GM12878 (cell line): ENCODE data around the gene UBC. TPM values are rescaled to one million over a fixed set of nuclear protein-coding genes. Genes with fewer than 3 reads are reported as not detected.

Experiments
- JUND ChIP-seq: IDR thresholded peaks from 2 replicates; pipeline ENCODE4 v1.6.1; 2012; ENCODE audit warnings: low read depth, mild to moderate bottlenecking, low read length, improper control_type of control experiment, moderate library complexity
- microRNA-seq: library from miRNA; unstranded; fragments of <30 nt; microRNA quantifications from one replicate; pipeline ENCODE4, GENCODE V29; 2018
- polyA plus RNA-seq, 11 experiments: library from polyadenylated mRNA; depleted of rRNA in 4 of 11; unstranded in 6 of 11; stranded (reverse) in 5 of 11; fragments of >200 nt; fragmentation: Nextera tagmentation in 4 of 11; fragmentation: Illumina TruSeq in 1 of 11; extraction: Ambion mirVana in 4 of 11; extraction: Trizol in 1 of 11; gene quantifications; 1 replicate in 1 of 11; 2 replicates in 10 of 11; pipeline versions ENCODE4 v1.2.1 to v1.2.3, GENCODE V29; 2011 to 2016; ENCODE audit warnings: inconsistent platforms in 2 of 11, missing spikeins in 2 of 11, low read depth in 1 of 11
- small RNA-seq: library from RNA; depleted of rRNA; stranded (forward); fragments of <200 nt; gene quantifications from one replicate; pipeline ENCODE3, GENCODE V24; 2014
- total RNA-seq, 4 experiments: library from RNA; depleted of rRNA in 3 of 4; stranded (reverse); fragments of >200 nt in 3 of 4; fragmentation: Illumina TruSeq in 1 of 4; extraction: Trizol in 1 of 4; gene quantifications; 2 replicates each; pipeline versions ENCODE4 v1.2.1 to v1.2.3, GENCODE V29; 2013 to 2021
- TF ChIP-seq, protein P1 (sequence below): IDR thresholded peaks from 2 replicates; pipeline ENCODE4 v1.6.1; 2011; ENCODE audit warnings: borderline replicate concordance, low read depth, mild to moderate bottlenecking, moderate library complexity, mixed read lengths, low read length; ENCODE audit not compliant: insufficient read depth; ENCODE audit errors: extremely low read length

The UBC gene
- total and polyA plus RNA-seq, 10 of the 15 experiments (the other 5 are each of a cell fraction or from before 2014, with no cell fraction given): 653 to 1,666 (median 874) TPM

DNA sequence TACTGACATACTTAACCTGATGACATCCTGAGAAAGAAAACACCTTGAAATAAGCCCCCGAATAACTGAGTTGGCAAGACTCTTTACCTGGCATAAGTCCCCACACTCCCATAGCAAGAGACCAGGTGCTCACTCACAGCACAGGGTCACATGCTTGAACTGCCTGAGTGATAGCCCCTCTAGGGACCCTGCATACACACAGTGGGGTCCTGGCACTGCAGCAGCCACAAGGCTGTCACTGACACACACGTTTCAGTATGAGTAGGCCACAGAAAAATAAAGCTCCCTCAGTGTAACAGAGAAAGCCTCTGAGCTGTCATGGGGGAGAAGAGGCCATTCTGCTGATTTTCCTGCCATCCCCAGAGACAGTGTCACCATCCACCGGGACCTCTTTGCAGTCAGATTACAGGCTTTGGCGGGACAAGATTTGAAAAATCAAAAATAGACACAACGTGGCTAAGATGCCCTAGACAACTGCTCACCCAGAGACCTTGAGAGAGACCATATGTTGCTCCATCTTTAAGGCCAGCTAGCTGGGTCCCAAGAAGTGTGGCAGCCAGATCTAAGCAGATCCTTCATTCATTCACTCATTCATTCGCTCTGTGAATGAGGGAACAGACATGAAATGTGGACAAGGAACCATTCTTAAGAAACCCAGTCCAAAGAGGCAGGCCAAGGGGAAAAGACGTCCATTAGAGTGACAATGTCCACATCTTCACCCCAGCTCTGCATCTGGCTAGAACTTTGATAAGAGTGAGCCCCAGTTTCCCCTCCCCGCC is 52.4 kb downstream of the UBC start (continued):
- TF ChIP-seq, protein P1, sequence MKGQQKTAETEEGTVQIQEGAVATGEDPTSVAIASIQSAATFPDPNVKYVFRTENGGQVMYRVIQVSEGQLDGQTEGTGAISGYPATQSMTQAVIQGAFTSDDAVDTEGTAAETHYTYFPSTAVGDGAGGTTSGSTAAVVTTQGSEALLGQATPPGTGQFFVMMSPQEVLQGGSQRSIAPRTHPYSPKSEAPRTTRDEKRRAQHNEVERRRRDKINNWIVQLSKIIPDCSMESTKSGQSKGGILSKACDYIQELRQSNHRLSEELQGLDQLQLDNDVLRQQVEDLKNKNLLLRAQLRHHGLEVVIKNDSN: no peak
- 0 out of 2 replicates have a peak, but pooled peaks have one; percentile 44 for TF ChIP-seq JUND

Small RNAs within 50 kb of the gene (microRNA-seq; reads per million reads assigned to microRNA genes)
- 0.75 reads per million for gene MIR5188

Small RNAs within 50 kb of the gene (small RNA-seq; reads per million reads assigned to genes)
- gene MIR5188 (0.16 reads per million), gene RNU6-927P (not detected)

Other genes with a start within 250 kb of the UBC start
- 46.5 and 51.4 TPM in 2 replicates for gene SCARB1, start 50.8 kb downstream of the UBC start, total RNA-seq (2014; rRNA removed)
- 27.9 and 29.9 TPM in 2 replicates for gene SCARB1, start 50.8 kb downstream of the UBC start, total RNA-seq (2014; rRNA removed; fragmentation: Illumina TruSeq; extraction: Trizol)
- 102 and 104 TPM in 2 replicates for gene SCARB1, start 50.8 kb downstream of the UBC start, total RNA-seq (2021)
- 50.6 and 89.3 TPM in 2 replicates for gene SCARB1, start 50.8 kb downstream of the UBC start, polyA plus RNA-seq (2011; rRNA removed)
- 66.0 and 78.8 TPM in 2 replicates for gene SCARB1, start 50.8 kb downstream of the UBC start, polyA plus RNA-seq (2014; fragmentation: Illumina TruSeq; extraction: Trizol)
- gene SCARB1, start 50.8 kb downstream of the UBC start, polyA plus RNA-seq (2014; fragmentation: Nextera tagmentation; extraction: Ambion mirVana): 1 to 10 TPM in 1 of 2 experiments, under 1 TPM in 1; 0.34 to 3.3 TPM
- gene SCARB1, start 50.8 kb downstream of the UBC start, polyA plus RNA-seq (2014; rRNA removed): 81.4 and 89.5 TPM in 2 replicates
- 10 to 100 TPM; 62.8 to 63.3 TPM for gene SCARB1, start 50.8 kb downstream of the UBC start, polyA plus RNA-seq (2016; fragmentation: Nextera tagmentation; extraction: Ambion mirVana)
- 29.0 and 32.5 TPM in 2 replicates for gene DHX37, start 74.5 kb upstream of the UBC start, total RNA-seq (2014; rRNA removed)
- 12.8 and 15.5 TPM in 2 replicates for gene DHX37, start 74.5 kb upstream of the UBC start, total RNA-seq (2014; rRNA removed; fragmentation: Illumina TruSeq; extraction: Trizol)
- 40.7 and 45.5 TPM in 2 replicates for gene DHX37, start 74.5 kb upstream of the UBC start, total RNA-seq (2021)
- gene DHX37, start 74.5 kb upstream of the UBC start, polyA plus RNA-seq (2011; rRNA removed): 4.4 and 11.8 TPM in 2 replicates
- 4.5 and 12.5 TPM in 2 replicates for gene DHX37, start 74.5 kb upstream of the UBC start, polyA plus RNA-seq (2014; fragmentation: Illumina TruSeq; extraction: Trizol)
- under 1 TPM; 0.21 to 0.84 TPM for gene DHX37, start 74.5 kb upstream of the UBC start, polyA plus RNA-seq (2014; fragmentation: Nextera tagmentation; extraction: Ambion mirVana)
- 24.3 and 28.5 TPM in 2 replicates for gene DHX37, start 74.5 kb upstream of the UBC start, polyA plus RNA-seq (2014; rRNA removed)
- 10 to 100 TPM; 29.9 to 31.5 TPM for gene DHX37, start 74.5 kb upstream of the UBC start, polyA plus RNA-seq (2016; fragmentation: Nextera tagmentation; extraction: Ambion mirVana)
- 29.3 and 31.7 TPM in 2 replicates for gene BRI3BP, start 79.0 kb upstream of the UBC start, total RNA-seq (2014; rRNA removed)
- 28.7 and 30.1 TPM in 2 replicates for gene BRI3BP, start 79.0 kb upstream of the UBC start, total RNA-seq (2014; rRNA removed; fragmentation: Illumina TruSeq; extraction: Trizol)
- gene BRI3BP, start 79.0 kb upstream of the UBC start, total RNA-seq (2021): 33.3 and 37.0 TPM in 2 replicates
- 27.6 and 33.0 TPM in 2 replicates for gene BRI3BP, start 79.0 kb upstream of the UBC start, polyA plus RNA-seq (2011; rRNA removed)
- 30.3 and 31.9 TPM in 2 replicates for gene BRI3BP, start 79.0 kb upstream of the UBC start, polyA plus RNA-seq (2014; fragmentation: Illumina TruSeq; extraction: Trizol)
- 10 to 100 TPM; 15.1 to 22.6 TPM for gene BRI3BP, start 79.0 kb upstream of the UBC start, polyA plus RNA-seq (2014; fragmentation: Nextera tagmentation; extraction: Ambion mirVana)
- 24.3 and 24.6 TPM in 2 replicates for gene BRI3BP, start 79.0 kb upstream of the UBC start, polyA plus RNA-seq (2014; rRNA removed)
- 10 to 100 TPM; 11.5 to 33.5 TPM for gene BRI3BP, start 79.0 kb upstream of the UBC start, polyA plus RNA-seq (2016; fragmentation: Nextera tagmentation; extraction: Ambion mirVana)
- gene AACS, start 150.8 kb upstream of the UBC start, total RNA-seq (2014; rRNA removed): 20.8 and 23.7 TPM in 2 replicates
- gene AACS, start 150.8 kb upstream of the UBC start, total RNA-seq (2014; rRNA removed; fragmentation: Illumina TruSeq; extraction: Trizol): 12.0 TPM in 2 replicates
- gene AACS, start 150.8 kb upstream of the UBC start, total RNA-seq (2021): 31.8 and 34.0 TPM in 2 replicates
- 11.2 and 14.8 TPM in 2 replicates for gene AACS, start 150.8 kb upstream of the UBC start, polyA plus RNA-seq (2011; rRNA removed)
- 9.9 and 20.6 TPM in 2 replicates for gene AACS, start 150.8 kb upstream of the UBC start, polyA plus RNA-seq (2014; fragmentation: Illumina TruSeq; extraction: Trizol)
- gene AACS, start 150.8 kb upstream of the UBC start, polyA plus RNA-seq (2014; fragmentation: Nextera tagmentation; extraction: Ambion mirVana): 10 to 100 TPM; 10.1 to 13.6 TPM
- 20.5 and 21.5 TPM in 2 replicates for gene AACS, start 150.8 kb upstream of the UBC start, polyA plus RNA-seq (2014; rRNA removed)
- gene AACS, start 150.8 kb upstream of the UBC start, polyA plus RNA-seq (2016; fragmentation: Nextera tagmentation; extraction: Ambion mirVana): 10 to 100 TPM; 24.9 to 29.5 TPM